ENCODE measurements around the gene ACTL10. TPM values are rescaled to one million over a fixed set of nuclear protein-coding genes. Genes with fewer than 3 reads are reported as not detected.

ACTL10 gene
- total and polyA plus RNA-seq, 2 of the 13 experiments (the other 11 are each of a cell fraction or from before 2014, with no cell fraction given), result not detected

DNA sequence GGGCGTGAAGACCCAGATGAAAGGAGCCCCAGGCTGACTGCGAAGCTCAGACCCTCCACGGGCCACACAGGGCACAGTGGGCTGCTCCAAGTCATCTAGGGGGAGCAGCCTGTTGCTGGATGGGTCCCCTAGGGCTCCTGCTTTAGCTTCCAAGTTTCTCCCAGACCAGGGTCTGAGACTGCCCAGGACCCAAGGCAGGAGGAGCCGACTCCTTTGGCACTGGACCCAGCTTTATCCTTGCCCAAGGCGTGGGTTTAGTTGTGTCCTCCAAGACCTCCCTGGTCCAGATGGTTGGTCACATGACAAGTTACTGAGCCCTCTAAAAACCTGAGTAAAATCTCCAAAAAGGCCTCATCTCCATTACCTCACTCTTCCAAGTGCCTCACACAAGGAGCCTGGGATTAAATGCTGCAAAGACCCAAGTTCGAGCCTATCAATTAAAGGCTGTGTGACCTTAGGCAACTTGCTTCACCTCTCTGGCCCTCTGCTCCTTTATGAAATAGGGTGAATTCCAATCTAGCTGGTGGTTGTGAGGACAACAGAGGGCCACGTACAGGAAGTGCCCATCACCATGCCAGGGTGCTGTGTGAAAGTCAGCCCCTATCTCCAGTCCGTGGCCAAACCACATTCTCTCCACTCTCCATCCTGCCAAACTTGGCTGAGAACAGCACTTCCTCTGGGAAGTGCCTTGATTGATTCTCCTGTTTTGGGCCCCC, 5.0 kb downstream of the ACTL10 start:
- FAIRE-seq (no peak), DNase-seq (ENCODE audit: low spot score) (no peak), ATAC-seq (no peak)
- H3K36me3 ChIP-seq (replicated peaks in 1 of 2; ENCODE audit: control insufficient read depth in 1 of 2, insufficient read depth in 2 of 2, low read length in 2 of 2), result peaks cover 16 to 41% of the 10 kb centered on the region in 2 experiments
- peak overlapping the region in 1 of 3 experiments; percentile 96; a peak in 1 of 6 replicates for H3K4me3 ChIP-seq (replicated peaks in 1 of 3; ENCODE audit: insufficient read depth in 1 of 3, low read depth in 2 of 3, low read length in 3 of 3)
- intact Hi-C loops (cut with micrococcal nuclease; ENCODE audit: unreplicated experiment) (loop anchor here (5.0 kb wide), 2 partner anchors 61 to 326 kb away; partner anchors contain the start of gene ZNF341), in situ Hi-C loops (cut with HindIII; ENCODE audit: extremely low pct_ligation_motif_present, low pct_unique_long_range_greater_than_20kb) (no loop called here)
- H3K4me1 ChIP-seq (ENCODE audit: insufficient read depth, low read length), result peaks cover 51% of the 10 kb centered on the region
- ChIA-PET CTCF (ENCODE audit: low intra/inter-chr PET ratio, low total read pairs) (no interaction called here), POLR2A (interaction anchor here (0.9 to 2.4 kb wide), 3 partner anchors 8 to 228 kb away, joined by 3 to 16 read pairs (median 4); partner anchors contain the start of genes CBFA2T2 and SNTA1)
- H2AFZ ChIP-seq (ENCODE audit: low read length), result no peak overlapping the region
- H3K79me2 ChIP-seq (ENCODE audit: insufficient read depth, low read length), result peaks cover 24% of the 10 kb centered on the region
- H3K9ac ChIP-seq (ENCODE audit: insufficient read depth, low read depth, low read length), result peak overlapping the region; percentile 7; the same call in 1 of the 2 replicates
- H3K27ac ChIP-seq (ENCODE audit: extremely low read length, insufficient read depth, low read length), result no peak overlapping the region
- WGBS (ENCODE audit: low lambda C conversion rate), result 96% methylated on average over 6 of the region's 8 CpGs
- no peaks in the 10 kb centered on the region for H3K9me3 ChIP-seq (ENCODE audit: low read length)
- peak overlapping the region; percentile 83 for H3K4me2 ChIP-seq (ENCODE audit: low read depth, low read length)
- peaks cover 0 to 3% of the 10 kb centered on the region in 2 experiments; a peak in 1 of 5 replicates for H3K27me3 ChIP-seq (ENCODE audit: control insufficient read depth in 1 of 2, insufficient read depth in 2 of 2, low read length in 2 of 2)
- BruUV-seq (replicated peaks), result TSS peak; percentile 51
- 0 out of 2 replicates have a peak, but pooled peaks cover 3% of the 10 kb centered on the region for H4K20me1 ChIP-seq (ENCODE audit: insufficient read depth, low read length)
- TF ChIP-seq KDM1A (CRISPR knock-in tag; IDR thresholded peaks at IDR 0.05), result peak; percentile 68; the same call in 1 of the 2 replicates
- 0 out of 2 replicates have a peak, but pooled peaks have one; percentile 16 for TF ChIP-seq CSRNP1 (CRISPR knock-in tag; IDR thresholded peaks at IDR 0.05)
- no peak for TF ChIP-seq MED13 (CRISPR knock-in tag; IDR thresholded peaks at IDR 0.05)
- peak in 1 of 2 experiments; percentile 24; a peak in 1 of 4 replicates for TF ChIP-seq POLR2A (IDR thresholded peaks at IDR 0.05; ENCODE audit: insufficient read depth in 1 of 2, low read depth in 2 of 2, low read length in 2 of 2)
- TF ChIP-seq JUND (CRISPR knock-in tag; IDR thresholded peaks at IDR 0.05), result 0 out of 2 replicates have a peak, but pooled peaks have one; percentile 40
- TF ChIP-seq, protein P1, sequence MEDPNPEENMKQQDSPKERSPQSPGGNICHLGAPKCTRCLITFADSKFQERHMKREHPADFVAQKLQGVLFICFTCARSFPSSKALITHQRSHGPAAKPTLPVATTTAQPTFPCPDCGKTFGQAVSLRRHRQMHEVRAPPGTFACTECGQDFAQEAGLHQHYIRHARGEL (CRISPR knock-in tag; IDR thresholded peaks at IDR 0.05), result peak; percentile 56; the same call in 1 of the 2 replicates
- no peak for TF ChIP-seq CREM (IDR thresholded peaks at IDR 0.05)
- TF ChIP-seq CREM (CRISPR knock-in tag; IDR thresholded peaks at IDR 0.05), result no peak
- TF ChIP-seq JUNB (CRISPR knock-in tag; IDR thresholded peaks at IDR 0.05; ENCODE audit: borderline replicate concordance), result no peak
- no peak for TF ChIP-seq ZNF546 (CRISPR knock-in tag; conservative IDR thresholded peaks at IDR 0.05)
- TF ChIP-seq ZFP36 (IDR thresholded peaks at IDR 0.05; ENCODE audit: borderline replicate concordance, low read depth, low read length, partially characterized antibody), result peak; percentile 6
- peak; percentile 34 for TF ChIP-seq ZNF781 (CRISPR knock-in tag; IDR thresholded peaks at IDR 0.05; ENCODE audit: borderline replicate concordance, not compliant biosample characterization)
- TF ChIP-seq ZNF552 (CRISPR knock-in tag; IDR thresholded peaks at IDR 0.05; ENCODE audit: borderline replicate concordance), result 0 out of 2 replicates have a peak, but pooled peaks have one; percentile 46
- no peak for TF ChIP-seq ZFP62 (CRISPR knock-in tag; IDR thresholded peaks at IDR 0.05)
- TF ChIP-seq, protein P2, sequence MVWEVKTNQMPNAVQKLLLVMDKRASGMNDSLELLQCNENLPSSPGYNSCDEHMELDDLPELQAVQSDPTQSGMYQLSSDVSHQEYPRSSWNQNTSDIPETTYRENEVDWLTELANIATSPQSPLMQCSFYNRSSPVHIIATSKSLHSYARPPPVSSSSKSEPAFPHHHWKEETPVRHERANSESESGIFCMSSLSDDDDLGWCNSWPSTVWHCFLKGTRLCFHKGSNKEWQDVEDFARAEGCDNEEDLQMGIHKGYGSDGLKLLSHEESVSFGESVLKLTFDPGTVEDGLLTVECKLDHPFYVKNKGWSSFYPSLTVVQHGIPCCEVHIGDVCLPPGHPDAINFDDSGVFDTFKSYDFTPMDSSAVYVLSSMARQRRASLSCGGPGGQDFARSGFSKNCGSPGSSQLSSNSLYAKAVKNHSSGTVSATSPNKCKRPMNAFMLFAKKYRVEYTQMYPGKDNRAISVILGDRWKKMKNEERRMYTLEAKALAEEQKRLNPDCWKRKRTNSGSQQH (CRISPR knock-in tag; IDR thresholded peaks at IDR 0.05; ENCODE audit: low read depth), result no peak
- TF ChIP-seq ZNF501 (CRISPR knock-in tag; IDR thresholded peaks at IDR 0.05), result peak; percentile 22; the same call in 1 of the 2 replicates
- TF ChIP-seq SP2 (CRISPR knock-in tag; IDR thresholded peaks at IDR 0.05), result peak; percentile 39; the same call in 1 of the 2 replicates
- TF ChIP-seq ARNT2 (CRISPR knock-in tag; IDR thresholded peaks at IDR 0.05; ENCODE audit: low read depth), result 0 out of 2 replicates have a peak, but pooled peaks have one; percentile 30
- TF ChIP-seq ZNF768 (CRISPR knock-in tag; IDR thresholded peaks at IDR 0.05), result peak; percentile 98
- TF ChIP-seq ASH2L (IDR thresholded peaks at IDR 0.05; ENCODE audit: insufficient read length, low read depth, low read length), result no peak
- TF ChIP-seq ZNF235 (CRISPR knock-in tag; IDR thresholded peaks at IDR 0.05; ENCODE audit: borderline replicate concordance), result 0 out of 2 replicates have a peak, but pooled peaks have one; percentile 21
- no peak for TF ChIP-seq EHMT2 (IDR thresholded peaks at IDR 0.05; ENCODE audit: borderline replicate concordance, low read depth, low read length)
